PC-9 (cell line): ENCODE results near the gene RFTN1. TPM values are rescaled to one million over a fixed set of nuclear protein-coding genes. Genes with fewer than 3 reads are reported as not detected.

Experiments used
- BruUV-seq: library from RNA; stranded (reverse); fragments of 400-500 nt; replicated peaks from 2 replicates; lab custom pipeline; 2021; lab: Mats Ljungman, UMichigan
- CTCF ChIA-PET: fragments of 300-600 bp; sonication (Branson Sonifier 250); formaldehyde crosslinking; loops from one replicate; lab custom pipeline; 2022; ENCODE audit warnings: antibody characterized with exemption; lab: Charles Lee
- POLR2A ChIA-PET: fragments of 300-600 bp; sonication (Branson Sonifier 250); formaldehyde crosslinking; loops from one replicate; lab custom pipeline; 2022; ENCODE audit warnings: antibody characterized with exemption; ENCODE audit not compliant: unreplicated experiment; lab: Charles Lee
- DNase-seq, 2 experiments: peaks; one replicate each; pipeline versions ENCODE4 v3.0.0 to v3.0.0-alpha.2; 2015 to 2022; ENCODE audit warnings: mixed read lengths in 1 of 2
- H2AFZ ChIP-seq: fragments of 200-600 bp; sonication (generic); 2 replicates; pipeline ENCODE4 v1.8.1; 2017; ENCODE audit warnings: antibody characterized with exemption
- H3F3A ChIP-seq: fragments of 200-600 bp; sonication (generic); 2 replicates; pipeline ENCODE4 v1.8.1; 2017; ENCODE audit warnings: antibody characterized with exemption, mild to moderate bottlenecking, low read depth; ENCODE audit not compliant: insufficient read depth
- H3K27ac ChIP-seq: fragments of 200-600 bp; sonication (generic); 2 replicates; pipeline ENCODE4 v1.6.1; 2016; ENCODE audit warnings: mixed run types
- H3K27me3 ChIP-seq: fragments of 200-600 bp; sonication (generic); 2 replicates; pipeline ENCODE4 v1.6.1; 2016; ENCODE audit warnings: low read depth, mixed run types; ENCODE audit not compliant: insufficient read depth
- H3K36me3 ChIP-seq: fragments of 200-600 bp; sonication (generic); 2 replicates; pipeline ENCODE4 v1.6.1; 2016; ENCODE audit warnings: low read depth, mixed run types
- H3K4me1 ChIP-seq: fragments of 200-600 bp; sonication (generic); replicated peaks from 2 replicates; pipeline ENCODE4 v1.6.1; 2016; ENCODE audit warnings: mixed run types; ENCODE audit not compliant: insufficient read depth
- H3K4me2 ChIP-seq: fragments of 200-600 bp; sonication (generic); 2 replicates; pipeline ENCODE4 v1.6.1; 2017; ENCODE audit warnings: mixed run types
- H3K4me3 ChIP-seq: fragments of 200-600 bp; sonication (generic); 2 replicates; pipeline ENCODE4 v1.6.1; 2016; ENCODE audit warnings: mixed run types
- H3K79me2 ChIP-seq: fragments of 200-600 bp; sonication (generic); 2 replicates; pipeline ENCODE4 v1.6.1; 2017; ENCODE audit warnings: low read depth, mixed run types
- H3K9me2 ChIP-seq: fragments of 200-600 bp; sonication (generic); 2 replicates; pipeline ENCODE4 v1.8.1; 2017; ENCODE audit warnings: mild to moderate bottlenecking; ENCODE audit not compliant: insufficient read depth
- H3K9me3 ChIP-seq: fragments of 200-600 bp; sonication (generic); 2 replicates; pipeline ENCODE4 v1.8.1; 2016; ENCODE audit warnings: low read depth; ENCODE audit not compliant: insufficient read depth
- H4K20me1 ChIP-seq: fragments of 200-600 bp; sonication (generic); 2 replicates; pipeline ENCODE4 v1.8.1; 2017; ENCODE audit not compliant: insufficient read depth
- EZH2 ChIP-seq: fragments of 200-600 bp; sonication (generic); IDR thresholded peaks from 2 replicates; pipeline ENCODE4 v1.8.0; 2017; ENCODE audit warnings: antibody characterized with exemption, low read depth
- intact Hi-C: fragments of 100-400 bp; cut with micrococcal nuclease; formaldehyde crosslinking; loops from one replicate; pipeline ENCODE4 v1.10.0; 2022; ENCODE audit not compliant: unreplicated experiment
- total RNA-seq: library from RNA; stranded (reverse); gene quantifications from 2 replicates; pipeline ENCODE4 v1.2.3, GENCODE V29; 2021
- TF ChIP-seq, protein P1 (sequence below): fragments of 200-600 bp; sonication (generic); conservative IDR thresholded peaks from 2 replicates; pipeline ENCODE4 v1.6.1; 2017; ENCODE audit warnings: mixed run types, antibody characterized with exemption, mild to moderate bottlenecking, moderate library complexity

RFTN1 gene
- total RNA-seq, 1 experiment from 2014 or later, result 0.41 TPM

DNA sequence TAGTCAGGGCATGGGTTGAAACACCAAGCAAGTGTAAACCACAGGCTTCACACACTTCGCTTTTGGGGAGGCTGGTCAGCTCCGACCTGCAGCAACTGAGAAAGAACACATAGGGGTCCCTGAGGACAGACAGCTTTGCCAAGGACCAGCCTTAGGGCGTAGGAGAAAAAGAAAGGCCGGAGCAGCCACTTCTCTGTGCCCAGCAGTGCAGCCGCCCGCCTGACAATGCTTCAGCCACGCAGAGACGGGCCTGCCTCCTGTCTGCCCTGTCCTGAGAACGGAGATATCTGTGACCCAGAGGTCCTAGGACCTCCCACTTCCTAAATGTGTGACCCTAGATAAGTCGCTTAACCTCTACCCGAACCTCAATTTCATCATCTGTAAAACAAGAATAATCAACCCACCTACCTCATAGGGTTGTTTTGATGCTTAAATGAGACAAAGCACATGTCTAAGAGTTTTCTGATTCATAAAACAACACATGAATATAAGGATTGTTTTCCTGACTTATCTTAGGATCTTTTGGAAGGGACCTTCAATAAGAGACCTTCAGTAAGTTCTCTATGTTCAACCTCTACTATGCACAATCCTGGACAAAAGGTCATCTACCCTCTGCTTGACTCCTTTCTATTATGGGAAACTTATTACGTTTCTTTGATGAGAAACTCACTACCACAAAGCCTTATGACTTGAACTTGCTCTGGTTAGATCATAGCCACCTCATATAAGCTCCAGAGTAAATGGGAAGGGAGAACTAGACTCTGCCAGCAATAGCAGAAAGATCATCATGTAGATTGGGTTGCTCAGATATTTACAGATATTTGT, 32.9 kb upstream of the RFTN1 start:
- Histone ChIP-seq H3K79me2 (no peaks in the 10 kb centered on the region), H3K9me3 (no peaks in the 10 kb centered on the region), H3K4me2 (no peak overlapping the region), H3K27me3 (peaks cover 26% of the 10 kb centered on the region), H3K36me3 (no peaks in the 10 kb centered on the region), H3F3A (no peaks in the 10 kb centered on the region), H2AFZ (no peak overlapping the region), H3K4me3 (no peak overlapping the region), H3K4me1 (no peaks in the 10 kb centered on the region), H3K27ac (no peak overlapping the region), H3K9me2 (no peaks in the 10 kb centered on the region), H4K20me1 (no peaks in the 10 kb centered on the region)
- ChIA-PET POLR2A (no interaction called here), CTCF (no interaction called here)
- no peak for DNase-seq
- TF ChIP-seq, protein P1, sequence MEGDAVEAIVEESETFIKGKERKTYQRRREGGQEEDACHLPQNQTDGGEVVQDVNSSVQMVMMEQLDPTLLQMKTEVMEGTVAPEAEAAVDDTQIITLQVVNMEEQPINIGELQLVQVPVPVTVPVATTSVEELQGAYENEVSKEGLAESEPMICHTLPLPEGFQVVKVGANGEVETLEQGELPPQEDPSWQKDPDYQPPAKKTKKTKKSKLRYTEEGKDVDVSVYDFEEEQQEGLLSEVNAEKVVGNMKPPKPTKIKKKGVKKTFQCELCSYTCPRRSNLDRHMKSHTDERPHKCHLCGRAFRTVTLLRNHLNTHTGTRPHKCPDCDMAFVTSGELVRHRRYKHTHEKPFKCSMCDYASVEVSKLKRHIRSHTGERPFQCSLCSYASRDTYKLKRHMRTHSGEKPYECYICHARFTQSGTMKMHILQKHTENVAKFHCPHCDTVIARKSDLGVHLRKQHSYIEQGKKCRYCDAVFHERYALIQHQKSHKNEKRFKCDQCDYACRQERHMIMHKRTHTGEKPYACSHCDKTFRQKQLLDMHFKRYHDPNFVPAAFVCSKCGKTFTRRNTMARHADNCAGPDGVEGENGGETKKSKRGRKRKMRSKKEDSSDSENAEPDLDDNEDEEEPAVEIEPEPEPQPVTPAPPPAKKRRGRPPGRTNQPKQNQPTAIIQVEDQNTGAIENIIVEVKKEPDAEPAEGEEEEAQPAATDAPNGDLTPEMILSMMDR, result no peak
- TF ChIP-seq EZH2, result no peak
- intact Hi-C loops, result loop anchor here (10.0 kb wide), 1 partner anchor 1342 kb away; the partner anchor contains the start of gene CAPN7
- BruUV-seq, result no TSS peak

GRCh38 chr3:16545413-16546185, 32.1 kb upstream of the RFTN1 start:
- H3K27ac ChIP-seq, result no peak overlapping the region
- peaks cover 30% of the 10 kb centered on the region for H3K27me3 ChIP-seq
- no TSS peak for BruUV-seq
- no peaks in the 10 kb centered on the region for H3K79me2 ChIP-seq
- no peaks in the 10 kb centered on the region for H3K9me3 ChIP-seq
- no peaks in the 10 kb centered on the region for H3F3A ChIP-seq
- no peaks in the 10 kb centered on the region for H4K20me1 ChIP-seq
- H3K9me2 ChIP-seq, result no peaks in the 10 kb centered on the region
- ChIA-PET CTCF (no interaction called here), POLR2A (no interaction called here)
- no peak overlapping the region for H2AFZ ChIP-seq
- H3K4me3 ChIP-seq, result no peak overlapping the region
- no peaks in the 10 kb centered on the region for H3K36me3 ChIP-seq
- H3K4me2 ChIP-seq, result no peak overlapping the region
- no peak for DNase-seq
- TF ChIP-seq, protein P1, result no peak
- no peaks in the 10 kb centered on the region for H3K4me1 ChIP-seq
- intact Hi-C loops, result loop anchor here (10.0 kb wide), 1 partner anchor 1341 kb away; the partner anchor contains the start of gene CAPN7

DNA sequence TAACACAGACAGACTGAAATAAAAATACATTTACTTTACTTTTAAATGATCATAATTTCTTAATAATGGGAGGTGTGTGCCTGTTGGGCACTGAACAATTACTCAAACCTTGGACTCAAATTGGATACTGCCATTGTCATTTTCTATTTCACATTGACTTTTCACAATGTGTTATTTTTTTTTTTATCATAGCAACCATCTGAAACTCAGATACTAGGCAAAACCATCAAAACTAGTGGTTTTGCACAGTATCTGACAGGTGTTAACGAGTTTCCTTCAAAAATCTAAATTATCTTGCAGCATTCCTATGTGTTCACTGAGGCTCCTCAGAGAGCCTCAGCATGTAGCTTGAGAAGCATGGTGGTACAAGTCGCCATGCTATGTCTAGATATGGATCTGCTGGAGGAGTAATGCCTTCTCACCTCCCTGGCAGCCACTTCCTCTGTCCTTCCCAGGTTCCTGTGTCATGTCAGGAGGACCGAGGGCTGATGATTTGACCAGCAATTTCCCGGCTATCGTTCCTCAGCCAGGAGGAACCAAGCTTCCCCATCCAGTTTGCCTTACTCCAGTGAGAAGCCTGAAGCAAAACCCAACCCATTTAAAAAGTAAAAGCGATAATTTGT, 29.9 kb upstream of the RFTN1 start:
- no peaks in the 10 kb centered on the region for H3K9me3 ChIP-seq
- peaks cover 33% of the 10 kb centered on the region for H3K27me3 ChIP-seq
- H3K4me1 ChIP-seq, result no peaks in the 10 kb centered on the region
- no peaks in the 10 kb centered on the region for H3K9me2 ChIP-seq
- no peak overlapping the region for H3K4me2 ChIP-seq
- H3F3A ChIP-seq, result no peaks in the 10 kb centered on the region
- ChIA-PET POLR2A (no interaction called here), CTCF (no interaction called here)
- H4K20me1 ChIP-seq, result no peaks in the 10 kb centered on the region
- intact Hi-C loops, result loop anchor here (10.0 kb wide), 1 partner anchor 1339 kb away; the partner anchor contains the start of gene CAPN7
- no peak overlapping the region for H3K4me3 ChIP-seq
- no peaks in the 10 kb centered on the region for H3K79me2 ChIP-seq
- H3K27ac ChIP-seq, result no peak overlapping the region
- TF ChIP-seq, protein P1, result no peak
- TF ChIP-seq EZH2, result no peak
- no TSS peak for BruUV-seq
- DNase-seq, result no peak
- H2AFZ ChIP-seq, result no peak overlapping the region
- no peaks in the 10 kb centered on the region for H3K36me3 ChIP-seq
